Measurements from ENCODE around the gene RAB20. TPM values are rescaled to one million over a fixed set of nuclear protein-coding genes. Genes with fewer than 3 reads are reported as not detected.

RAB20 gene
- total RNA-seq, result 3.1 and 5.3 TPM in 2 replicates

GRCh38 chr13:110561344-110562035 lies at the start of gene RAB20:
Gene RAB20 (minus strand): TSS chr13:110561722. CDS start chr13:110561519, 203 bp downstream.

Other genes with a start within 250 kb of the RAB20 start
- 20.5 and 26.1 TPM in 2 replicates for gene NAXD, start 53.8 kb upstream of the RAB20 start, total RNA-seq
- 57.8 and 137 TPM in 2 replicates for gene CARS2, start 144.4 kb upstream of the RAB20 start, total RNA-seq
- 18.1 and 20.2 TPM in 2 replicates for gene ING1, start 152.0 kb upstream of the RAB20 start, total RNA-seq

Data from nasal cavity respiratory epithelium epithelial cell of viscerocranial mucosa (primary cell).